Lower leg skin (tissue), 4 donors: Measurements from ENCODE around the gene SEMA6A. TPM values are rescaled to one million over a fixed set of nuclear protein-coding genes. Genes with fewer than 3 reads are reported as not detected.

Source experiments
- DNase-seq, 2 donors: peaks; one replicate each; pipeline ENCODE4 v3.0.0-alpha.2; 2019; ENCODE audit warnings: low spot score in 2 of 2
- H3K4me3 ChIP-seq: fragments of 200-600 bp; sonication (generic); 2 replicates; pipeline ENCODE4 v1.5.1; 2017; ENCODE audit warnings: mild to moderate bottlenecking, low read depth; ENCODE audit not compliant: poor library complexity, severe bottlenecking
- CTCF ChIP-seq, 3 donors: fragments of 450-650 bp; IDR thresholded peaks; one replicate each; pipeline ENCODE4 v1.5.1; 2016; ENCODE audit warnings: antibody characterized with exemption in 3 of 3, mild to moderate bottlenecking in 3 of 3, moderate library complexity in 2 of 3
- POLR2A ChIP-seq, 2 donors: fragments of 450-650 bp; IDR thresholded peaks; one replicate each; pipeline ENCODE4 v1.6.1; 2016 to 2017; ENCODE audit warnings: antibody characterized with exemption in 2 of 2, mild to moderate bottlenecking in 1 of 2, moderate library complexity in 1 of 2
- WGBS, 2 donors: methylation state at CpG; one replicate each; pipeline ENCODE4 v1.1.5; 2018; 5-methylcytosine and 5-hydroxymethylcytosine counted together
- intact Hi-C: fragments of 100-400 bp; cut with DNase I; formaldehyde crosslinking; loops from one replicate; pipeline ENCODE4 v1.15.0; 2023; ENCODE audit warnings: low total_unique reads
- total RNA-seq, 4 donors: library from RNA; depleted of rRNA; stranded (reverse); fragments of >200 nt; gene quantifications; one replicate each; pipeline ENCODE4 v1.1.0, GENCODE V29; 2016

SEMA6A gene
- total RNA-seq, 4 donors from 2014 or later, result 7.0 to 21.8 (median 10.1) TPM

- TF ChIP-seq POLR2A (IDR thresholded peaks at IDR 0.05) (no peak), CTCF (IDR thresholded peaks at IDR 0.05) (no peak)
- intact Hi-C loops, result no loop called here
- no peak overlapping the region for H3K4me3 ChIP-seq
- 88 to 94% methylated on average over 10 of the region's 10 CpGs for WGBS, 2 donors
- DNase-seq, result peak in 1 of 2 donors; percentile 15
Observed at GRCh38 chr5:116507941-116508655, 66.5 kb downstream of the SEMA6A start.

- TF ChIP-seq POLR2A (IDR thresholded peaks at IDR 0.05), result no peak
- TF ChIP-seq CTCF (IDR thresholded peaks at IDR 0.05), result no peak
- no peak for DNase-seq
- WGBS, 2 donors, result 55 to 63% methylated on average over 3 of the region's 3 CpGs
- intact Hi-C loops, result no loop called here
- no peak overlapping the region for H3K4me3 ChIP-seq
Observed at GRCh38 chr5:116507051-116507537, 67.5 kb downstream of the SEMA6A start.

- intact Hi-C loops, result no loop called here
- no peak for DNase-seq
- H3K4me3 ChIP-seq, result no peak overlapping the region
- TF ChIP-seq POLR2A (IDR thresholded peaks at IDR 0.05) (no peak), CTCF (IDR thresholded peaks at IDR 0.05) (no peak)
- WGBS, 2 donors, result 58 to 65% methylated on average over 2 of the region's 2 CpGs
Observed at GRCh38 chr5:116506488-116506887, 68.1 kb downstream of the SEMA6A start.

- WGBS, 2 donors, result 85 to 90% methylated on average over 8 of the region's 8 CpGs
- no peak for DNase-seq
- intact Hi-C loops, result no loop called here
- H3K4me3 ChIP-seq, result no peak overlapping the region
- TF ChIP-seq CTCF (IDR thresholded peaks at IDR 0.05) (no peak), POLR2A (IDR thresholded peaks at IDR 0.05) (no peak)
Observed at GRCh38 chr5:116504593-116505166, 69.9 kb downstream of the SEMA6A start.

- intact Hi-C loops, result no loop called here
- TF ChIP-seq CTCF (IDR thresholded peaks at IDR 0.05) (no peak), POLR2A (IDR thresholded peaks at IDR 0.05) (no peak)
- H3K4me3 ChIP-seq, result no peak overlapping the region
- no peak for DNase-seq
- WGBS, 2 donors, result 61 to 73% methylated on average over 3 of the region's 3 CpGs
Observed at GRCh38 chr5:116502616-116503015, 72.0 kb downstream of the SEMA6A start.
